WTC11 (cell line): ENCODE results near the gene FUCA1.

Experiments used
- ATF1 ChIP-seq: sonication (generic); formaldehyde crosslinking; IDR thresholded peaks from 2 replicates; pipeline ENCODE4 v1.8.1; 2023; ENCODE audit warnings: mild to moderate bottlenecking, moderate library complexity, missing genetic modification reagents
- ATF3 ChIP-seq: sonication (generic); formaldehyde crosslinking; conservative IDR thresholded peaks from 2 replicates; pipeline ENCODE4 v1.8.1; 2022; ENCODE audit warnings: mild to moderate bottlenecking, missing genetic modification reagents
- ATF6 ChIP-seq: sonication (generic); formaldehyde crosslinking; IDR thresholded peaks from 2 replicates; pipeline ENCODE4 v1.8.1; 2023; ENCODE audit warnings: mild to moderate bottlenecking, missing genetic modification reagents
- CTCF ChIP-seq: fragments of 200-600 bp; IDR thresholded peaks from 2 replicates; pipeline ENCODE4 v1.8.0; 2022; ENCODE audit warnings: antibody characterized with exemption
- ETV6 ChIP-seq: sonication (generic); formaldehyde crosslinking; IDR thresholded peaks from 2 replicates; pipeline ENCODE4 v1.8.1; 2022; ENCODE audit warnings: mild to moderate bottlenecking, missing genetic modification reagents
- FOXJ3 ChIP-seq: sonication (generic); formaldehyde crosslinking; IDR thresholded peaks from 2 replicates; pipeline ENCODE4 v1.9.0; 2021; ENCODE audit warnings: missing genetic modification reagents, mild to moderate bottlenecking, borderline replicate concordance
- NR3C1 ChIP-seq: sonication (generic); formaldehyde crosslinking; conservative IDR thresholded peaks from 2 replicates; pipeline ENCODE4 v1.8.1; 2023; ENCODE audit warnings: low read depth, mild to moderate bottlenecking, missing genetic modification reagents
- SMAD3 ChIP-seq: sonication (generic); formaldehyde crosslinking; IDR thresholded peaks from 2 replicates; pipeline ENCODE4 v1.8.0; 2022; ENCODE audit warnings: missing genetic modification reagents, mild to moderate bottlenecking, borderline replicate concordance
- USF1 ChIP-seq: sonication (generic); formaldehyde crosslinking; IDR thresholded peaks from 2 replicates; pipeline ENCODE4 v1.8.0; 2022; ENCODE audit warnings: mild to moderate bottlenecking, missing genetic modification reagents
- ZNF121 ChIP-seq: sonication (generic); formaldehyde crosslinking; IDR thresholded peaks from 2 replicates; pipeline ENCODE4 v1.8.0; 2023; ENCODE audit warnings: missing genetic modification reagents
- ZNF219 ChIP-seq: sonication (generic); formaldehyde crosslinking; IDR thresholded peaks from 2 replicates; pipeline ENCODE4 v1.8.0; 2023; ENCODE audit warnings: missing genetic modification reagents, mild to moderate bottlenecking, borderline replicate concordance
- ZNF396 ChIP-seq: fragments of 250-450 bp; sonication (Bioruptor Pico); IDR thresholded peaks from 2 replicates; pipeline ENCODE4 v1.8.0; 2021; ENCODE audit warnings: mild to moderate bottlenecking, moderate library complexity, borderline replicate concordance

- TF ChIP-seq CTCF (no peak), ZNF121 (CRISPR knock-in tag) (no peak), SMAD3 (no peak), NR3C1 (no peak), FOXJ3 (CRISPR knock-in tag) (no peak), ATF6 (CRISPR knock-in tag) (no peak), ZNF219 (CRISPR knock-in tag) (no peak), ETV6 (CRISPR knock-in tag) (no peak), ATF1 (no peak), USF1 (CRISPR knock-in tag) (no peak), ATF3 (CRISPR knock-in tag) (no peak), ZNF396 (CRISPR knock-in tag) (no peak)
Measured at GRCh38 chr1:23816361-23816760, 51.7 kb downstream of the FUCA1 start.
